Kidney (tissue), 14 donors: ENCODE measurements around the gene TECR. TPM values are rescaled to one million over a fixed set of nuclear protein-coding genes. Genes with fewer than 3 reads are reported as not detected.
"Not testable (repeated sequence)": the region's sequence is repeated elsewhere in the genome, so short reads cannot be mapped to it uniquely, and the experiment has no call there.

Source experiments
- DNase-seq, 5 donors: peaks; one replicate each; pipeline ENCODE4 v3.0.0-alpha.2; 2013 to 2020
- FAIRE-seq: peaks from 2 replicates; lab custom pipeline; 2012; peaks lifted over from hg19 to GRCh38; lab: Jason Lieb, UNC
- H3K27ac ChIP-seq, 2 donors: one replicate each; pipeline ENCODE4 v1.7.0; 2013; ENCODE audit warnings: low read depth in 2 of 2, low read length in 2 of 2, inconsistent platforms in 1 of 2
- H3K27me3 ChIP-seq: one replicate; pipeline ENCODE4 v1.7.1; 2013; ENCODE audit warnings: low read length, inconsistent platforms; ENCODE audit not compliant: control insufficient read depth, insufficient read depth
- H3K36me3 ChIP-seq, 3 donors: one replicate each; pipeline versions ENCODE4 v1.7.0 to v1.7.1; 2013; ENCODE audit warnings: low read length in 3 of 3, control low read depth in 1 of 3, inconsistent platforms in 1 of 3; ENCODE audit not compliant: insufficient read depth in 3 of 3, control insufficient read depth in 2 of 3
- H3K4me1 ChIP-seq, 3 donors: one replicate each; pipeline versions ENCODE4 v1.7.0 to v1.7.1; 2013; ENCODE audit warnings: low read length in 3 of 3, inconsistent platforms in 1 of 3, low read depth in 1 of 3; ENCODE audit not compliant: control insufficient read depth in 2 of 3, insufficient read depth in 2 of 3
- H3K4me3 ChIP-seq, 3 donors: one replicate each; pipeline versions ENCODE4 v1.7.0 to v1.8.1; 2013; ENCODE audit warnings: low read length in 3 of 3, control low read depth in 1 of 3, inconsistent platforms in 1 of 3
- H3K9ac ChIP-seq, 3 donors: one replicate each; pipeline versions ENCODE4 v1.7.0 to v1.7.1; 2013; ENCODE audit warnings: low read length in 3 of 3, control low read depth in 1 of 3, inconsistent platforms in 1 of 3
- H3K9me3 ChIP-seq, 3 donors: one replicate each; pipeline versions ENCODE4 v1.7.0 to v1.7.1; 2013; ENCODE audit warnings: low read length in 3 of 3, control low read depth in 1 of 3, inconsistent platforms in 1 of 3; ENCODE audit not compliant: control insufficient read depth in 2 of 3, insufficient read depth in 1 of 3
- CTCF ChIP-seq: IDR thresholded peaks from 3 replicates; pipeline ENCODE4 v1.5.1; 2012; ENCODE audit warnings: mild to moderate bottlenecking, moderate library complexity, borderline replicate concordance; ENCODE audit not compliant: insufficient read depth; ENCODE audit errors: extremely low read depth
- intact Hi-C: fragments of 100-400 bp; cut with DNase I; formaldehyde crosslinking; loops from one replicate; pipeline ENCODE4 v1.11.1; 2022
- polyA plus RNA-seq: library from polyadenylated mRNA; stranded (reverse); fragments of 350-450 nt; fragmentation: Illumina TruSeq; extraction: RNeasy Lipid Tissue Mini Kit (QIAGEN cat#74804); gene quantifications from one replicate; pipeline ENCODE4 v1.2.3, GENCODE V29; 2014; ENCODE audit warnings: low read depth, low replicate concordance; ENCODE audit not compliant: insufficient read depth
- total RNA-seq: library from RNA; stranded (reverse); fragmentation: NEBNext Ultra II Directional; extraction: Animal tissue kit (Norgen Biotek cat#: 25700); gene quantifications from one replicate; pipeline ENCODE4 v1.2.1, GENCODE V29; 2021
- donor health status: control.
- donor health status: control.
- donor health status: control.
- donor health status: control.
- donor health status: control.
- donor health status: DM: yes; HTN: yes; CAD: no.
- donor health status: Normal renal cell carcinoma (clear cell type).

The TECR gene
- total and polyA plus RNA-seq, 2 donors from 2014 or later, result 132 to 280 TPM

GRCh38 chr19:14563989-14564651 lies 34.7 kb downstream of the TECR start:
- Histone ChIP-seq H3K4me1 (peaks cover 0 to 15% (median 6%) of the 10 kb centered on the region in 3 donors), H3K9ac (no peak overlapping the region), H3K27ac (no peak overlapping the region), H3K4me3 (no peak overlapping the region), H3K9me3 (no peaks in the 10 kb centered on the region), H3K36me3 (no peaks in the 10 kb centered on the region), H3K27me3 (no peaks in the 10 kb centered on the region)
- no peak for DNase-seq
- intact Hi-C loops, result no loop called here
- no peak for FAIRE-seq
- TF ChIP-seq CTCF, result no peak

- FAIRE-seq, H3K9ac ChIP-seq, DNase-seq, H3K9me3 ChIP-seq, intact Hi-C loops, H3K4me3 ChIP-seq, H3K27me3 ChIP-seq, H3K36me3 ChIP-seq, H3K27ac ChIP-seq: not testable (repeated sequence)
- H3K4me1 ChIP-seq, result peaks cover 0 to 19% (median 6%) of the 10 kb centered on the region in 3 donors
These were observed 35.4 kb downstream of the TECR start for GRCh38 chr19:14564652-14565297.

- H3K4me1 ChIP-seq, result peaks cover 0 to 18% (median 4%) of the 10 kb centered on the region in 3 donors
- FAIRE-seq, result no peak
- intact Hi-C loops, result no loop called here
- H3K4me3 ChIP-seq, result no peak overlapping the region
- no peak for TF ChIP-seq CTCF
- no peaks in the 10 kb centered on the region for H3K9me3 ChIP-seq
- no peak overlapping the region for H3K9ac ChIP-seq
- H3K36me3 ChIP-seq, result no peaks in the 10 kb centered on the region
- H3K27ac ChIP-seq, result no peak overlapping the region
- DNase-seq, result no peak
- H3K27me3 ChIP-seq, result no peaks in the 10 kb centered on the region
These were observed 35.9 kb downstream of the TECR start for GRCh38 chr19:14565298-14565679.
